ENCODE measurements around the gene SLC27A3. TPM values are rescaled to one million over a fixed set of nuclear protein-coding genes. Genes with fewer than 3 reads are reported as not detected.

The SLC27A3 gene
- total RNA-seq, 2 experiments from 2014 or later, result 2.7 to 4.3 TPM

DNA sequence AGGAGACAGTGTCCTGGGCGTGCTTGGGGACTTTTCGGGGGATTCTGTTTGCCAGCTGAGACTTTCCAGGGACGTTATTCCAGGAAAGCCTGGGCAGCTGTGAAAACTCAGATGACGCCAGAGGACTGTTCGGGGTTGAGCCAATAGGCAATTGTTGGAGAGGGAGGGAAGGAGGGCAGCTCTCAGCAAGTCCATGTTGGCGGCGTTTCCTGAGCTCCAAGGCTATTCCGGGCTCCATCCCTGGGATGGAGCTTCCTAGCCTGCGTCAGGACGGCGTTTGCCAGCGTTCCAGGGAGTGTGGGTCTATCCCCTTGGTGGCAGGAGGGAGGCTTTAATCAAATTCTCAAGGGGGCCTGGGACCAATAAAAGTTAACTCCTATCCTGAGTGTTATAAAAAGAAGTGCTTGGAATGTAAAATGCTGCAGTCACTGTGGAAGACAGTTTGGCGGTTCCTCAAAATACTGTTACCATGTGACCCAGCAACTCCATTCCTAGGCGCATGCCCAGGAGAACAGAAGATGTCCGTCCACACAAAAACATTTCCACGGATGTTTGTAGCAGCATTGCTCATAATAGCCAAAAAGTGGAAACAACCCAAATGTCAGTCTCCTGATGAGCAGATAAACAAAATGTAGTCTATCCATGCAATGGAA lies 15.2 kb downstream of the SLC27A3 start:
- CTCF ChIA-PET, result interaction anchor here (0.8 to 1.0 kb wide), 3 partner anchors 113 to 196 kb away, joined by 3 to 4 read pairs (median 3); partner anchors contain the start of genes CREB3L4, NPR1 and RAB13
- intact Hi-C loops (cut with micrococcal nuclease), result no loop called here
- Mint-ChIP-seq H3K36me3 (ENCODE audit: low read depth) (no peaks in the 10 kb centered on the region), H3K9me3 (no peaks in the 10 kb centered on the region), H3K27me3 (ENCODE audit: low read depth) (peaks cover 2% of the 10 kb centered on the region), H3K27ac (peak overlapping the region; percentile 56), H3K4me1 (ENCODE audit: low read depth) (peaks cover 27% of the 10 kb centered on the region), H3K4me3 (peak overlapping the region; percentile 22)
- no peak for DNase-seq

- intact Hi-C loops (cut with micrococcal nuclease), result no loop called here
- no peaks in the 10 kb centered on the region for H3K36me3 Mint-ChIP-seq (ENCODE audit: low read depth)
These were observed 15.9 kb downstream of the SLC27A3 start for GRCh38 chr1:153790966-153791647.

DNA sequence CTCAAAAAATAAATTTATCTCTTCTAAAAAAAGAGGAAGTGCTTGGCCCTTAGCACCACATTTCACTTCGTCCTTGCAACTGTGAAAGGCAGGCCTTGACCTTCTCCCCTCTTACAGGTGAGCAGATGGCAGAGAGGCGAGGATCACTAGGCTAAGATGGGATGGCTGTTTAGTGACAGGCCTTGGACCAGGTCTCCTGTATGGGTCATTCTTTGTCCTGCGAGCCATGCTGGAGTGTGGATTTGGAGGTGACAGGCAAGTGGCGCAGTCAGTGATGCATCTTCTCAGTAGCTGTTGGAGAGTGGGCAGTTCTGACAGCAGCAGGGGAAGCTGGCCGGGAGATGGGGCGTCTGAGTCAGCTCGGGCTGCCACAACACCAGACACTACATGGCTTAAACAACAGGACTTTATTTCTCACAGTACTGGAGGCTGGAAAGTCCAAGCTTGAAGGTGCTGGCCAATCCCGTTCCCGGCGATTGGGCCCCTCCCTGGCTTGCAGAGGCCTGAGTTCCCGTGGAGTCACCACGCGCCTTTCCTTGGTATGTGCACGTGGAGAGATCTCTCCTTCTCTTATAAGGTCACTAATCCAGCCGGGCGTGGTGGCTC lies 16.5 kb downstream of the SLC27A3 start:
- Mint-ChIP-seq H3K9me3 (no peaks in the 10 kb centered on the region), H3K4me1 (ENCODE audit: low read depth) (peaks cover 27% of the 10 kb centered on the region), H3K27ac (no peak overlapping the region), H3K4me3 (no peak overlapping the region), H3K27me3 (ENCODE audit: low read depth) (peaks cover 2% of the 10 kb centered on the region), H3K36me3 (ENCODE audit: low read depth) (no peaks in the 10 kb centered on the region)
- DNase-seq, result no peak
- CTCF ChIA-PET, result interaction anchor here (0.7 to 1.0 kb wide), 4 partner anchors 17 to 195 kb away, joined by 3 to 4 read pairs (median 3); partner anchors contain the start of genes NPR1 and RAB13
- intact Hi-C loops (cut with micrococcal nuclease), result no loop called here

More at GRCh38 chr1:153790966-153791647, 15.9 kb downstream of the SLC27A3 start:
- CTCF ChIA-PET, result interaction anchor here (0.7 to 1.0 kb wide), 3 partner anchors 16 to 196 kb away, joined by 3 to 4 read pairs (median 3); partner anchors contain the start of genes NPR1 and RAB13
- peaks cover 27% of the 10 kb centered on the region for H3K4me1 Mint-ChIP-seq (ENCODE audit: low read depth)
- DNase-seq, result peak; percentile 44
- H3K4me3 Mint-ChIP-seq, result peak overlapping the region; percentile 22
- H3K9me3 Mint-ChIP-seq, result no peaks in the 10 kb centered on the region
- peaks cover 2% of the 10 kb centered on the region for H3K27me3 Mint-ChIP-seq (ENCODE audit: low read depth)
- peak overlapping the region; percentile 56 for H3K27ac Mint-ChIP-seq

DNA sequence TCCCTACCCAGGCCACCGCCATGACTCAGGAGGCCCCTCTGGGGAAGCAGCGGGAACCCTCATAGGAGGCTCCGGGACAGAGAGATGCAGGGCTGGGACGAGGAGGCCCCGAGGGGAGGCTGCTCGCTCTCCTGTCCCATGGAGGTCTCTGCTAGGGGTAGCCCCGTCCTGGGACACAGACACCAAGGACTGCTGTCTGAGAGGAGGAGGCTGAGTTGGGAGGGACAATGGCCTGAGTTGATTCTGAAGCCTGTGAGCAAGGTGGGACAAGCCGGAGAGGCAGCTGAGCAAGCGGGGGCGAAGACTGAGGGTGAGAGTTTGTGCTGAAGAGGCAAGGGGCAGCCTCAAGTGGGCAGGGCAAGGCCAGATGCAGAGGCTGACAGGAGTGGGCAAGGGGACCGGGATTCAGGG lies 17.4 kb downstream of the SLC27A3 start:
- Mint-ChIP-seq H3K9me3 (no peaks in the 10 kb centered on the region), H3K4me1 (ENCODE audit: low read depth) (peaks cover 29% of the 10 kb centered on the region), H3K4me3 (no peak overlapping the region), H3K36me3 (ENCODE audit: low read depth) (no peaks in the 10 kb centered on the region), H3K27ac (no peak overlapping the region), H3K27me3 (ENCODE audit: low read depth) (peaks cover 2% of the 10 kb centered on the region)
- DNase-seq, result no peak
- intact Hi-C loops (cut with micrococcal nuclease), result no loop called here
- CTCF ChIA-PET, result interaction anchor here (0.8 to 1.2 kb wide), 2 partner anchors 21 to 194 kb away, joined by 3 read pairs; no protein-coding TSS in a partner anchor

DNA sequence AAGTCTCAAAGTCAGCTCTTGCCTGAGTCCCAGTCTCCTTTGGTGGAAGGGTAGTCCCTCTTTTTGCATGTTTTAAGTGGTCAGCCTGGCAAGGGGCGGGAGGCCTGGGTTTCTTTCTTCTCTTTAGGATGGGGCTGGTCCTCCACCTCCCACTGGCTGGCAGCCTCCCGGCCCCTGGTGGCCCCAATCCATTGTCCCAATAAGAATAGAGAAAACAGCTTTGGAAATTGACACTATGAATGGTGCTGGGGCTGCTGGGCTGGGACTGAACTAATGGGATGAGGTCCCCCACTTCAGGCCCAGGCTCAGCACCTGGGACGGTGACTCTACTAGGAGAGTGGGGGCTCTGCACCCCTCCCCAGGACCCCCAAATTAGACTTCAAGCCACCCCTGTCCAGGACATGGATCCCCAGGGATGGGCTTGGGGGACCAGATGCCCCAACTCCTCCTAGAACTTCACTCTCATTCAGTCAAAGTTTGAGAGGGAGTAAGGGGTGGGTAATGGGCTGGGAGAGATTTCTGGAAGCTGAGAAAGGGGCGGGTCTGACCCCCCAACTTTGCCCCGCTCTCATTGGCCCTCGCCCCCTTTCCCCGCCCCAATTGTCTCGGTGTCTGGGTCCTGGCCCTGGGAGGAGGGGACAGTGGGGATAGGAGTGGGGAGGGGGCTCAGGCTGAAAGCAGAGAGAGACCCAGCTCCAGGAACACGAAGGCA lies 18.2 kb downstream of the SLC27A3 start:
- Mint-ChIP-seq H3K27ac (no peak overlapping the region), H3K4me3 (no peak overlapping the region), H3K27me3 (ENCODE audit: low read depth) (peaks cover 2% of the 10 kb centered on the region), H3K36me3 (ENCODE audit: low read depth) (no peaks in the 10 kb centered on the region), H3K9me3 (no peaks in the 10 kb centered on the region), H3K4me1 (ENCODE audit: low read depth) (peaks cover 29% of the 10 kb centered on the region)
- intact Hi-C loops (cut with micrococcal nuclease), result no loop called here
- DNase-seq, result no peak
- CTCF ChIA-PET, result interaction anchor here (1.2 kb wide), 1 partner anchor 21 kb away, joined by 3 read pairs; no protein-coding TSS in a partner anchor

DNA sequence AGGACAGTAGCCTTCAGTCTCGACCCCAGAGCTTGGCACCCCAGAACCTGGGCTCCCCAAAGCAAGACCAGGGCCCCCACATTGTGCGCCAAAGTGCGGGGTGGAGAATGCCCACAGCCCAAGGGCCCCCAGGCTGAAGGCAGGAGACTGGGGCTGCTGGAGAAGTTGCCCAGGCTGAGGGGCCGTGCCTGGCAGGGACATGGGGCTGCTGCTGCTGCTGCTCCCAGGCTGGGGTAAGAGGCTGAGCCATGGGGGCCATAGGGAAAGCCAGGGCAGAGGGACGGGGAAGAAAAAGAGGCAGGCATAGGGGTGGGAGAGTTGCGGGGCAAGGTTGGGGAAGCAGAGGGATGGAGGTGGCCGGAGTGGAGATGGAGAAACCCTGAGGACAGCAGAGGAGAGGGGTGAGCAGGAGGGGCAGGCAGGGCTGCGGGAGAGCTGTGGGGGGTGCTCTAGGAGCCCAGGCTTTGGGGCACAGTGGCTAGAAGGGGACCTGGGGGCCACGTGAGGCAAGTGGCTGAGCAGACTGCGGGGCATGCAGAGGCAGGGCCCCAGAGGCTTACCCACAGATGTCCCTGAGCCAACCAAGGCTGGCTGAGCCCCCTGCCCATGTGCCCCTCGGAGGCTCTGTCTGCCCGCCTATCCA lies 18.9 kb downstream of the SLC27A3 start:
- no peak for DNase-seq
- CTCF ChIA-PET, result interaction anchor here (1.2 kb wide), 1 partner anchor 20 kb away, joined by 3 read pairs; no protein-coding TSS in a partner anchor
- H3K27me3 Mint-ChIP-seq (ENCODE audit: low read depth), result no peaks in the 10 kb centered on the region
- H3K9me3 Mint-ChIP-seq, result no peaks in the 10 kb centered on the region
- H3K36me3 Mint-ChIP-seq (ENCODE audit: low read depth), result no peaks in the 10 kb centered on the region
- intact Hi-C loops (cut with micrococcal nuclease), result no loop called here
- no peak overlapping the region for H3K4me3 Mint-ChIP-seq
- H3K27ac Mint-ChIP-seq, result no peak overlapping the region
- H3K4me1 Mint-ChIP-seq (ENCODE audit: low read depth), result peaks cover 26% of the 10 kb centered on the region

- CTCF ChIA-PET, result no interaction called here
- Mint-ChIP-seq H3K4me1 (ENCODE audit: low read depth) (peaks cover 21% of the 10 kb centered on the region), H3K36me3 (ENCODE audit: low read depth) (no peaks in the 10 kb centered on the region), H3K27me3 (ENCODE audit: low read depth) (no peaks in the 10 kb centered on the region), H3K27ac (no peak overlapping the region), H3K4me3 (no peak overlapping the region), H3K9me3 (no peaks in the 10 kb centered on the region)
- no peak for DNase-seq
- intact Hi-C loops (cut with micrococcal nuclease), result loop anchor here (5.0 kb wide), 1 partner anchor 117 kb away; the partner anchor contains the start of gene NPR1
These were observed 19.6 kb downstream of the SLC27A3 start for GRCh38 chr1:153794624-153795329.

DNA sequence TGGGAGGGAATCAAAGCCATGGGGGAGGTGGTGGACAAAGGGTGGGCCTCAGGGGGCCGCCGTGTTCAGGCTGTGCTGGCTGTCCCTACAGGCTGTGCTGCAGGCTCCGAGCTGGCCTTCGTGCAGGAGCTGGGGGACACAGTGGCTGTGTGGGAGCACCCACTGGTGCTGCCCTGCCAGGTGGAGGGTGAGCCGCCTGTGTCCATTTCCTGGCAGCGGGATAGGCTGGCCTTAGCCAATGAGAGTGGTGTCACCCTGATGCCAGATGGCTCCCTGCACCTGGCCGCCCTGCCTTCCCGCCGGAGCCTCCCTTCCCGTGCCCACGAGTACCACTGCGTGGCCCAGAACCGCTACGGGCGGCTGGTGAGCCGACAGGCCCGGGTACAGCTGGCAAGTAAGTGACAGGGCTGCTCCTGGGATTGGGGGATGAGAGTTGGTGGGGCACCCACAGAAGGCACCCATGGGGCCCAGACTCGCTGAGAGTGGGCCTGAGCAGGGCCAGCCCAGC lies 20.2 kb downstream of the SLC27A3 start:
- Mint-ChIP-seq H3K4me3 (no peak overlapping the region), H3K36me3 (ENCODE audit: low read depth) (no peaks in the 10 kb centered on the region), H3K27ac (no peak overlapping the region), H3K27me3 (ENCODE audit: low read depth) (no peaks in the 10 kb centered on the region), H3K9me3 (no peaks in the 10 kb centered on the region), H3K4me1 (ENCODE audit: low read depth) (peaks cover 15% of the 10 kb centered on the region)
- intact Hi-C loops (cut with micrococcal nuclease), result loop anchor here (5.0 kb wide), 1 partner anchor 118 kb away; the partner anchor contains the start of gene NPR1
- CTCF ChIA-PET, result interaction anchor here (0.6 kb wide), 1 partner anchor 428 kb away, joined by 3 read pairs; no protein-coding TSS in a partner anchor
- no peak for DNase-seq

DNA sequence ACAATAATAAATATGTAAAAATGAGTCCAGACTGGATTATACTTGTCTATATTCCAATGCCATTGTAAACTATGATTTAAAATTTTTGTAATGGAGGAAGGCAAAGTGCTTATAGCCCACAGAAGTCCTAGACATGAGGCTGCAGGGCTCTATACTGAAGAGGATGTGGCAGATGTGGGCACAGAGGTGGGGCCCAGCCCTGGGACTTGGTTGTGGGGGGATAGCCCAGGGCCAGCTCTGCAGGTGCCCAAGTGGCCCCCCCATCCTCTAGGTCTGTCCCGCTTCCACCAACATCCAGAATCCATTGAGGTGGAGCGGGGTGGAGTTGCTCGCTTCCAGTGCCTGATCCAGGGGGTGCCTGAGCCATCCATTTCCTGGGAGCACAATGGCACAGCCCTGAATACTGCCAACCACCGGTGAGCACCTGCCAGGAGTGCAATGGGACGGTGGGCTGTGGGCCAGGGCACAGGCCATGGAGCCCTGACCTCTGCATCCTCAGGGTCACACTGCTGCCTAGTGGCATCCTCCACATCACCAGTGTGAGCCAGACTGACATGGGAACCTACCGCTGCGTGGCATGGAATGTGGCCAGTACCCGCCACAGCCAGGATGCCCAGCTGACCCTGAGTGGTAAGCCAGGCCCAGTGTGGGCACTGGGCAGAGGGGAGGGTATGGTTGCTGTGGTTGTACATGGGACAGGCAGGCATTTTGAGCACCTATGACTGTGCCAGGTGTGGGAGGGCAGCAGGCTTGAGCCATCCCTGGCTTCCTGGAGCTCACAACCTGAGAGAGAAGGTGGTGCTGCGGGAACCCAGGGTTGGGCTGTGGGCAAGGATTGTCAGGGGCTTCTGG lies 21.0 kb downstream of the SLC27A3 start:
- Mint-ChIP-seq H3K4me1 (ENCODE audit: low read depth) (peaks cover 8% of the 10 kb centered on the region), H3K27me3 (ENCODE audit: low read depth) (no peaks in the 10 kb centered on the region), H3K27ac (no peak overlapping the region), H3K9me3 (no peaks in the 10 kb centered on the region), H3K4me3 (no peak overlapping the region), H3K36me3 (ENCODE audit: low read depth) (no peaks in the 10 kb centered on the region)
- CTCF ChIA-PET, result interaction anchor here (0.5 to 3.6 kb wide), 16 partner anchors 12 to 427 kb away, joined by 3 to 58 read pairs (median 4); partner anchors contain the start of genes DENND4B, RAB13, RPS27 and SLC27A3
- intact Hi-C loops (cut with micrococcal nuclease), result loop anchor here (2.0 to 5.0 kb wide), 2 partner anchors 119 to 477 kb away; partner anchors contain the start of genes HAX1 and NPR1
- DNase-seq, result peak; percentile 3
